Spleen (tissue), 11 donors: ENCODE data around the gene MAPK8IP3. TPM values are rescaled to one million over a fixed set of nuclear protein-coding genes. Genes with fewer than 3 reads are reported as not detected.
A peak's percentile ranks its signal among the peaks of the same experiment; 100 is the strongest.

ENCODE experiments used
- DNase-seq: peaks from one replicate; pipeline ENCODE4 v3.0.0-alpha.2; 2020
- H3K27ac ChIP-seq, 8 donors: fragments of 200-600 bp; sonication (generic) in 7 of 8; 1 replicate in 4 of 8; 2 replicates in 4 of 8; pipeline versions ENCODE4 v1.5.0 to v1.8.0; 2016 to 2021; ENCODE audit warnings: inconsistent platforms in 4 of 8, mild to moderate bottlenecking in 4 of 8, moderate library complexity in 1 of 8
- H3K27me3 ChIP-seq, 7 donors: fragments of 200-600 bp; sonication (generic) in 6 of 7; replicated peaks in 1 of 7; 1 replicate in 4 of 7; 2 replicates in 3 of 7; pipeline versions ENCODE4 v1.5.0 to v1.8.0; 2016 to 2021; ENCODE audit warnings: inconsistent platforms in 3 of 7, mild to moderate bottlenecking in 1 of 7
- H3K36me3 ChIP-seq, 6 donors: fragments of 200-600 bp; sonication (generic) in 5 of 6; 1 replicate in 4 of 6; 2 replicates in 2 of 6; pipeline versions ENCODE4 v1.5.0 to v1.8.0; 2016 to 2021; ENCODE audit warnings: inconsistent platforms in 2 of 6
- H3K4me1 ChIP-seq, 6 donors: fragments of 200-600 bp; sonication (generic) in 5 of 6; 1 replicate in 3 of 6; 2 replicates in 3 of 6; pipeline versions ENCODE4 v1.5.0 to v1.8.0; 2016 to 2021; ENCODE audit warnings: inconsistent platforms in 3 of 6
- H3K4me3 ChIP-seq, 8 donors: fragments of 200-600 bp; sonication (generic) in 7 of 8; 1 replicate in 4 of 8; 2 replicates in 4 of 8; pipeline versions ENCODE4 v1.5.0 to v1.8.0; 2016 to 2021; ENCODE audit warnings: inconsistent platforms in 4 of 8, mild to moderate bottlenecking in 4 of 8, moderate library complexity in 2 of 8
- H3K9me3 ChIP-seq, 8 donors: fragments of 200-600 bp; sonication (generic) in 7 of 8; 1 replicate in 4 of 8; 2 replicates in 4 of 8; pipeline versions ENCODE4 v1.5.0 to v1.8.0; 2016 to 2021; ENCODE audit warnings: inconsistent platforms in 4 of 8
- CTCF ChIP-seq, 11 experiments: fragments of 200-600 bp in 7 of 11; fragments of 450-650 bp in 4 of 11; sonication (generic) in 4 of 11; IDR thresholded peaks in 8 of 11; conservative IDR thresholded peaks in 3 of 11; 1 replicate in 7 of 11; 2 replicates in 4 of 11; pipeline versions ENCODE4 v1.4.0 to v1.8.0; 2016 to 2021; ENCODE audit warnings: antibody characterized with exemption in 11 of 11, inconsistent platforms in 4 of 11, mild to moderate bottlenecking in 1 of 11
- POLR2A ChIP-seq, 3 donors: fragments of 450-650 bp; IDR thresholded peaks; one replicate each; pipeline ENCODE4 v1.5.1; 2017; ENCODE audit warnings: antibody characterized with exemption in 3 of 3, mild to moderate bottlenecking in 1 of 3
- POLR2AphosphoS5 ChIP-seq, 3 donors: sonication (generic); formaldehyde crosslinking; IDR thresholded peaks; one replicate each; pipeline ENCODE4 v1.5.1; 2017; ENCODE audit warnings: antibody characterized with exemption in 3 of 3
- WGBS, 5 donors: extraction: QIAGEN DNeasy Blood & Tissue Kit in 3 of 5; methylation state at CpG; one replicate each; pipeline versions ENCODE4 v1.1.5 to v1.1.7; 2013 to 2018; 5-methylcytosine and 5-hydroxymethylcytosine counted together
- intact Hi-C: fragments of 100-400 bp; cut with DNase I; formaldehyde crosslinking; loops from one replicate; pipeline ENCODE4 v1.15.0; 2023; ENCODE audit warnings: low total_unique reads
- polyA plus RNA-seq, 3 donors: library from polyadenylated mRNA; stranded (reverse); fragments of 200-250 nt; gene quantifications; one replicate each; pipeline ENCODE4 v1.2.1, GENCODE V29; 2013
- total RNA-seq, 7 donors: library from RNA; depleted of rRNA in 3 of 7; stranded (reverse); fragments of >200 nt in 3 of 7; fragmentation: NEBNext Ultra II Directional in 4 of 7; extraction: Animal tissue kit (Norgen Biotek cat#: 25700) in 4 of 7; gene quantifications; one replicate each; pipeline versions ENCODE4 v1.1.0 to v1.2.1, GENCODE V29; 2016 to 2021
- donor health status: healthy with polysubstance abuse.
- donor health status: DM: no; HTN: no; CAD: no; lungs with moderate emphysema.
- donor health status: DM: no; HTN: no; CAD: no.
- donor health status: Bipolar disorder and iron deficiency.
- donor health status: healthy.
- donor health status: DM: no; HTN: no; CAD: no.
- donor health status: DM: yes; HTN: yes; CAD: no.

The MAPK8IP3 gene
- total and polyA plus RNA-seq, 10 donors, result 27.2 to 134 (median 114) TPM

GRCh38 chr16:1788095-1788707 is 82.2 kb downstream of the MAPK8IP3 start:
- no peak overlapping the region for H3K27ac ChIP-seq
- DNase-seq, result peak; percentile 62
- intact Hi-C loops, result no loop called here

GRCh38 chr16:1788708-1789100 is 82.7 kb downstream of the MAPK8IP3 start:
- DNase-seq, result peak; percentile 72
- Histone ChIP-seq H3K9me3 (no peaks in the 10 kb centered on the region), H3K27ac (no peak overlapping the region), H3K4me3 (no peak overlapping the region), H3K27me3 (no peaks in the 10 kb centered on the region), H3K4me1 (peaks cover 7 to 36% (median 21%) of the 10 kb centered on the region in 6 donors), H3K36me3 (peaks cover 0 to 82% (median 57%) of the 10 kb centered on the region in 6 donors)
- no peak for TF ChIP-seq CTCF (IDR thresholded peaks at IDR 0.05 in 8 of 11, conservative IDR thresholded peaks at IDR 0.05 in 3 of 11)
- no peak for TF ChIP-seq POLR2A (IDR thresholded peaks at IDR 0.05)
- no peak for TF ChIP-seq POLR2AphosphoS5 (IDR thresholded peaks at IDR 0.05)
- 74 to 84% (median 82%) methylated on average over 8 to 19 of the region's 19 CpGs for WGBS, 5 donors
- intact Hi-C loops, result no loop called here

More at GRCh38 chr16:1788095-1788707, 82.2 kb downstream of the MAPK8IP3 start:
- Histone ChIP-seq H3K4me1 (peaks cover 7 to 41% (median 26%) of the 10 kb centered on the region in 6 donors), H3K9me3 (no peaks in the 10 kb centered on the region), H3K27me3 (no peaks in the 10 kb centered on the region), H3K4me3 (no peak overlapping the region), H3K36me3 (peaks cover 0 to 82% (median 57%) of the 10 kb centered on the region in 6 donors)
- TF ChIP-seq CTCF (IDR thresholded peaks at IDR 0.05 in 8 of 11, conservative IDR thresholded peaks at IDR 0.05 in 3 of 11), result no peak
- TF ChIP-seq POLR2AphosphoS5 (IDR thresholded peaks at IDR 0.05), result no peak
- TF ChIP-seq POLR2A (IDR thresholded peaks at IDR 0.05), result no peak
- 88 to 94% (median 92%) methylated on average over 23 to 38 of the region's 38 CpGs for WGBS, 5 donors

- peaks cover 0 to 82% (median 57%) of the 10 kb centered on the region in 6 donors for H3K36me3 ChIP-seq
- H3K4me3 ChIP-seq, result no peak overlapping the region
- H3K27me3 ChIP-seq, result no peaks in the 10 kb centered on the region
- no peak overlapping the region for H3K27ac ChIP-seq
- H3K9me3 ChIP-seq, result no peaks in the 10 kb centered on the region
- H3K4me1 ChIP-seq, result peaks cover 0 to 26% (median 13%) of the 10 kb centered on the region in 6 donors
- intact Hi-C loops, result no loop called here
- DNase-seq, result peak; percentile 71
- peak in 1 of 3 donors; percentile 9 for TF ChIP-seq POLR2AphosphoS5 (IDR thresholded peaks at IDR 0.05)
- no peak for TF ChIP-seq CTCF (IDR thresholded peaks at IDR 0.05 in 8 of 11, conservative IDR thresholded peaks at IDR 0.05 in 3 of 11)
- WGBS, 5 donors, result 86 to 91% (median 90%) methylated on average over 14 to 25 of the region's 25 CpGs
Observed at GRCh38 chr16:1789643-1790045, 83.6 kb downstream of the MAPK8IP3 start.

- Histone ChIP-seq H3K9me3 (no peaks in the 10 kb centered on the region), H3K27ac (no peak overlapping the region), H3K36me3 (peaks cover 0 to 76% (median 55%) of the 10 kb centered on the region in 6 donors), H3K4me3 (no peak overlapping the region), H3K27me3 (no peaks in the 10 kb centered on the region), H3K4me1 (peaks cover 0 to 20% (median 7%) of the 10 kb centered on the region in 6 donors)
- 93 to 96% (median 93%) methylated on average over 15 of the region's 15 CpGs for WGBS, 5 donors
- intact Hi-C loops, result no loop called here
- DNase-seq, result no peak
- TF ChIP-seq POLR2A (IDR thresholded peaks at IDR 0.05) (no peak), CTCF (IDR thresholded peaks at IDR 0.05 in 8 of 11, conservative IDR thresholded peaks at IDR 0.05 in 3 of 11) (no peak), POLR2AphosphoS5 (IDR thresholded peaks at IDR 0.05) (no peak)
Observed at GRCh38 chr16:1790261-1790610, 84.2 kb downstream of the MAPK8IP3 start.
